ENCODE measurements around the gene CEP85. TPM values are rescaled to one million over a fixed set of nuclear protein-coding genes. Genes with fewer than 3 reads are reported as not detected.

CEP85 gene
- total RNA-seq, 1 donor from 2014 or later = 10.5 TPM

GRCh38 chr1:26213335-26213905, 20.6 kb upstream of the CEP85 start:
- Histone ChIP-seq H4K20me1 (ENCODE audit: insufficient read depth, low read length) (no peaks in the 10 kb centered on the region), H3K27me3 (ENCODE audit: insufficient read depth, low read length) (peaks cover 6% of the 10 kb centered on the region), H2AFZ (ENCODE audit: low read depth, low read length) (no peak overlapping the region), H3K4me3 (ENCODE audit: insufficient read depth, low read depth, low read length) (no peak overlapping the region), H3K9me3 (ENCODE audit: insufficient read depth, low read depth, low read length) (no peaks in the 10 kb centered on the region), H3K27ac (ENCODE audit: low read depth, low read length) (no peak overlapping the region), H3K4me2 (ENCODE audit: low read length) (no peak overlapping the region), H3K79me2 (ENCODE audit: insufficient read depth, low read length) (no peaks in the 10 kb centered on the region), H3K9ac (ENCODE audit: low read length) (no peak overlapping the region), H3K36me3 (ENCODE audit: insufficient read depth, low read length) (no peaks in the 10 kb centered on the region), H3K4me1 (ENCODE audit: insufficient read depth, low read length) (no peaks in the 10 kb centered on the region)
- Mint-ChIP-seq H3K27ac (ENCODE audit: unreplicated experiment) (no peak overlapping the region), H3K4me3 (ENCODE audit: unreplicated experiment) (no peak overlapping the region), H3K4me1 (ENCODE audit: low read depth, unreplicated experiment) (no peaks in the 10 kb centered on the region), H3K36me3 (ENCODE audit: low read depth, unreplicated experiment) (no peaks in the 10 kb centered on the region), H3K9me3 (ENCODE audit: unreplicated experiment) (no peaks in the 10 kb centered on the region), H3K27me3 (ENCODE audit: low read depth, unreplicated experiment) (peaks cover 36% of the 10 kb centered on the region)
- DNase-seq (ENCODE audit: low read depth) (no peak), FAIRE-seq (no peak)
- no peak for TF ChIP-seq CTCF (IDR thresholded peaks at IDR 0.05; ENCODE audit: insufficient read depth, low read depth, low read length)
- TF ChIP-seq EZH2 (IDR thresholded peaks at IDR 0.05; ENCODE audit: insufficient read depth, low read length) = no peak

- Mint-ChIP-seq H3K9me3 (ENCODE audit: unreplicated experiment) (peaks cover 3% of the 10 kb centered on the region), H3K27me3 (ENCODE audit: low read depth, unreplicated experiment) (peaks cover 30% of the 10 kb centered on the region), H3K4me3 (ENCODE audit: unreplicated experiment) (no peak overlapping the region), H3K36me3 (ENCODE audit: low read depth, unreplicated experiment) (no peaks in the 10 kb centered on the region), H3K4me1 (ENCODE audit: low read depth, unreplicated experiment) (peaks cover 3% of the 10 kb centered on the region), H3K27ac (ENCODE audit: unreplicated experiment) (no peak overlapping the region)
- H4K20me1 ChIP-seq (ENCODE audit: insufficient read depth, low read length) = no peaks in the 10 kb centered on the region
- DNase-seq (ENCODE audit: low read depth) (no peak), FAIRE-seq (no peak)
- no peak overlapping the region for H3K9ac ChIP-seq (ENCODE audit: low read length)
- no peak overlapping the region for H3K27ac ChIP-seq (ENCODE audit: low read depth, low read length)
- no peak overlapping the region for H2AFZ ChIP-seq (ENCODE audit: low read depth, low read length)
- no peak overlapping the region for H3K4me3 ChIP-seq (ENCODE audit: insufficient read depth, low read depth, low read length)
- no peak overlapping the region for H3K4me2 ChIP-seq (ENCODE audit: low read length)
- no peaks in the 10 kb centered on the region for H3K79me2 ChIP-seq (ENCODE audit: insufficient read depth, low read length)
- H3K9me3 ChIP-seq (ENCODE audit: insufficient read depth, low read depth, low read length) = no peaks in the 10 kb centered on the region
- TF ChIP-seq CTCF (IDR thresholded peaks at IDR 0.05; ENCODE audit: insufficient read depth, low read depth, low read length) (no peak), EZH2 (IDR thresholded peaks at IDR 0.05; ENCODE audit: insufficient read depth, low read length) (no peak)
- H3K4me1 ChIP-seq (ENCODE audit: insufficient read depth, low read length) = peaks cover 1% of the 10 kb centered on the region
- peaks cover 6% of the 10 kb centered on the region for H3K27me3 ChIP-seq (ENCODE audit: insufficient read depth, low read length)
- H3K36me3 ChIP-seq (ENCODE audit: insufficient read depth, low read length) = no peaks in the 10 kb centered on the region
These were observed 18.8 kb upstream of the CEP85 start for GRCh38 chr1:26215246-26215645.

- H3K27me3 Mint-ChIP-seq (ENCODE audit: low read depth, unreplicated experiment) = peaks cover 33% of the 10 kb centered on the region
These were observed 15.0 kb upstream of the CEP85 start for GRCh38 chr1:26218906-26219494.

More at GRCh38 chr1:26218906-26219494, 15.0 kb upstream of the CEP85 start:
- Histone ChIP-seq H3K4me3 (ENCODE audit: insufficient read depth, low read depth, low read length) (no peak overlapping the region), H3K4me2 (ENCODE audit: low read length) (no peak overlapping the region), H3K9me3 (ENCODE audit: insufficient read depth, low read depth, low read length) (no peaks in the 10 kb centered on the region), H3K4me1 (ENCODE audit: insufficient read depth, low read length) (peaks cover 3% of the 10 kb centered on the region), H3K79me2 (ENCODE audit: insufficient read depth, low read length) (no peaks in the 10 kb centered on the region), H3K27me3 (ENCODE audit: insufficient read depth, low read length) (peaks cover 3% of the 10 kb centered on the region), H4K20me1 (ENCODE audit: insufficient read depth, low read length) (no peaks in the 10 kb centered on the region), H2AFZ (ENCODE audit: low read depth, low read length) (no peak overlapping the region), H3K36me3 (ENCODE audit: insufficient read depth, low read length) (no peaks in the 10 kb centered on the region), H3K27ac (ENCODE audit: low read depth, low read length) (no peak overlapping the region), H3K9ac (ENCODE audit: low read length) (no peak overlapping the region)
- Mint-ChIP-seq H3K36me3 (ENCODE audit: low read depth, unreplicated experiment) (no peaks in the 10 kb centered on the region), H3K27ac (ENCODE audit: unreplicated experiment) (no peak overlapping the region), H3K4me1 (ENCODE audit: low read depth, unreplicated experiment) (peaks cover 5% of the 10 kb centered on the region), H3K9me3 (ENCODE audit: unreplicated experiment) (peaks cover 3% of the 10 kb centered on the region), H3K4me3 (ENCODE audit: unreplicated experiment) (no peak overlapping the region)
- TF ChIP-seq EZH2 (IDR thresholded peaks at IDR 0.05; ENCODE audit: insufficient read depth, low read length) (no peak), CTCF (IDR thresholded peaks at IDR 0.05; ENCODE audit: insufficient read depth, low read depth, low read length) (no peak)
- no peak for DNase-seq (ENCODE audit: low read depth)
- no peak for FAIRE-seq
